ENCODE measurements around the gene GPR62. TPM values are rescaled to one million over a fixed set of nuclear protein-coding genes. Genes with fewer than 3 reads are reported as not detected.
A peak's percentile ranks its signal among the peaks of the same experiment; 100 is the strongest.

Gene GPR62
- total RNA-seq, 1 donor from 2014 or later = not detected

GRCh38 chr3:51950899-51951298 lies 4.3 kb upstream of the GPR62 start:
- Mint-ChIP-seq H3K36me3 (ENCODE audit: unreplicated experiment) (no peaks in the 10 kb centered on the region), H3K9me3 (ENCODE audit: unreplicated experiment) (no peaks in the 10 kb centered on the region), H3K27ac (ENCODE audit: unreplicated experiment) (no peak overlapping the region), H3K4me3 (ENCODE audit: unreplicated experiment) (no peak overlapping the region), H3K4me1 (ENCODE audit: unreplicated experiment) (no peaks in the 10 kb centered on the region), H3K27me3 (ENCODE audit: unreplicated experiment) (peaks cover 8% of the 10 kb centered on the region)
- no peak for TF ChIP-seq CTCF (IDR thresholded peaks at IDR 0.05)
- no peak for DNase-seq (ENCODE audit: extremely low spot score, unreplicated experiment)

- peaks cover 3% of the 10 kb centered on the region for H3K36me3 Mint-ChIP-seq (ENCODE audit: unreplicated experiment)
- DNase-seq (ENCODE audit: extremely low spot score, unreplicated experiment) = no peak
- H3K27ac Mint-ChIP-seq (ENCODE audit: unreplicated experiment) = no peak overlapping the region
- H3K27me3 Mint-ChIP-seq (ENCODE audit: unreplicated experiment) = peaks cover 8% of the 10 kb centered on the region
- no peaks in the 10 kb centered on the region for H3K9me3 Mint-ChIP-seq (ENCODE audit: unreplicated experiment)
- no peak overlapping the region for H3K4me3 Mint-ChIP-seq (ENCODE audit: unreplicated experiment)
- no peak for TF ChIP-seq CTCF (IDR thresholded peaks at IDR 0.05)
- no peaks in the 10 kb centered on the region for H3K4me1 Mint-ChIP-seq (ENCODE audit: unreplicated experiment)
Measured at GRCh38 chr3:51953445-51953844, 1.7 kb upstream of the GPR62 start.

- Mint-ChIP-seq H3K36me3 (ENCODE audit: unreplicated experiment) (peaks cover 3% of the 10 kb centered on the region), H3K4me3 (ENCODE audit: unreplicated experiment) (no peak overlapping the region), H3K27me3 (ENCODE audit: unreplicated experiment) (peaks cover 8% of the 10 kb centered on the region), H3K4me1 (ENCODE audit: unreplicated experiment) (no peaks in the 10 kb centered on the region), H3K9me3 (ENCODE audit: unreplicated experiment) (no peaks in the 10 kb centered on the region), H3K27ac (ENCODE audit: unreplicated experiment) (no peak overlapping the region)
- no peak for TF ChIP-seq CTCF (IDR thresholded peaks at IDR 0.05)
- no peak for DNase-seq (ENCODE audit: extremely low spot score, unreplicated experiment)
Measured at GRCh38 chr3:51954105-51954504, 1.1 kb upstream of the GPR62 start.

- Mint-ChIP-seq H3K27me3 (ENCODE audit: unreplicated experiment) (peaks cover 8% of the 10 kb centered on the region), H3K4me3 (ENCODE audit: unreplicated experiment) (no peak overlapping the region), H3K36me3 (ENCODE audit: unreplicated experiment) (peaks cover 3% of the 10 kb centered on the region), H3K9me3 (ENCODE audit: unreplicated experiment) (no peaks in the 10 kb centered on the region), H3K4me1 (ENCODE audit: unreplicated experiment) (no peaks in the 10 kb centered on the region), H3K27ac (ENCODE audit: unreplicated experiment) (no peak overlapping the region)
- no peak for DNase-seq (ENCODE audit: extremely low spot score, unreplicated experiment)
- no peak for TF ChIP-seq CTCF (IDR thresholded peaks at IDR 0.05)
Measured at GRCh38 chr3:51954713-51955112, 468 bp upstream of the GPR62 start.

- peak overlapping the region; percentile 32 for H3K4me3 Mint-ChIP-seq (ENCODE audit: unreplicated experiment)
- H3K9me3 Mint-ChIP-seq (ENCODE audit: unreplicated experiment) = no peaks in the 10 kb centered on the region
- DNase-seq (ENCODE audit: extremely low spot score, unreplicated experiment) = no peak
- peaks cover 3% of the 10 kb centered on the region for H3K36me3 Mint-ChIP-seq (ENCODE audit: unreplicated experiment)
- H3K4me1 Mint-ChIP-seq (ENCODE audit: unreplicated experiment) = no peaks in the 10 kb centered on the region
- TF ChIP-seq CTCF (IDR thresholded peaks at IDR 0.05) = peak; percentile 49
- H3K27ac Mint-ChIP-seq (ENCODE audit: unreplicated experiment) = no peak overlapping the region
- peaks cover 8% of the 10 kb centered on the region for H3K27me3 Mint-ChIP-seq (ENCODE audit: unreplicated experiment)
Measured at GRCh38 chr3:51955893-51956770, 951 bp downstream of the GPR62 start.
